ENCODE results near the gene PAOX. TPM values are rescaled to one million over a fixed set of nuclear protein-coding genes. Genes with fewer than 3 reads are reported as not detected.
"Not testable (repeated sequence)": the region's sequence is repeated elsewhere in the genome, so short reads cannot be mapped to it uniquely, and the experiment has no call there.

Gene PAOX
- total RNA-seq, 1 donor from 2014 or later: 6.3 TPM

- DNase-seq (ENCODE audit: low spot score): no peak
- Mint-ChIP-seq H3K27ac (ENCODE audit: unreplicated experiment) (peak overlapping the region; percentile 19), H3K27me3 (ENCODE audit: low read depth) (no peaks in the 10 kb centered on the region), H3K9me3 (ENCODE audit: low read depth) (peaks cover 34% of the 10 kb centered on the region), H3K4me3 (ENCODE audit: unreplicated experiment) (no peak overlapping the region), H3K36me3 (ENCODE audit: low read depth) (peaks cover 57% of the 10 kb centered on the region), H3K4me1 (ENCODE audit: low read depth) (peaks cover 8% of the 10 kb centered on the region)
- TF ChIP-seq CTCF (IDR thresholded peaks at IDR 0.05): no peak
These were observed 32.7 kb downstream of the PAOX start for GRCh38 chr10:133411523-133412380.

- no peak for TF ChIP-seq CTCF (IDR thresholded peaks at IDR 0.05)
- DNase-seq (ENCODE audit: low spot score): no peak
- Mint-ChIP-seq H3K27me3 (ENCODE audit: low read depth) (no peaks in the 10 kb centered on the region), H3K36me3 (ENCODE audit: low read depth) (peaks cover 51% of the 10 kb centered on the region), H3K9me3 (ENCODE audit: low read depth) (peaks cover 34% of the 10 kb centered on the region), H3K4me1 (ENCODE audit: low read depth) (peaks cover 8% of the 10 kb centered on the region), H3K4me3 (ENCODE audit: unreplicated experiment) (no peak overlapping the region), H3K27ac (ENCODE audit: unreplicated experiment) (no peak overlapping the region)
These were observed 33.3 kb downstream of the PAOX start for GRCh38 chr10:133412381-133412711.

- not testable (repeated sequence) for H3K27ac Mint-ChIP-seq (ENCODE audit: unreplicated experiment); DNase-seq (ENCODE audit: low spot score); H3K4me1 Mint-ChIP-seq (ENCODE audit: low read depth); H3K27me3 Mint-ChIP-seq (ENCODE audit: low read depth); H3K4me3 Mint-ChIP-seq (ENCODE audit: unreplicated experiment)
- Mint-ChIP-seq H3K9me3 (ENCODE audit: low read depth) (peaks cover 21% of the 10 kb centered on the region), H3K36me3 (ENCODE audit: low read depth) (peaks cover 40% of the 10 kb centered on the region)
These were observed 35.3 kb downstream of the PAOX start for GRCh38 chr10:133414401-133414800.

GRCh38 chr10:133415752-133416151, 36.7 kb downstream of the PAOX start:
- H3K27ac Mint-ChIP-seq (ENCODE audit: unreplicated experiment): no peak overlapping the region
- peaks cover 35% of the 10 kb centered on the region for H3K36me3 Mint-ChIP-seq (ENCODE audit: low read depth)
- H3K4me1 Mint-ChIP-seq (ENCODE audit: low read depth): peaks cover 8% of the 10 kb centered on the region
- H3K9me3 Mint-ChIP-seq (ENCODE audit: low read depth): peaks cover 20% of the 10 kb centered on the region
- H3K4me3 Mint-ChIP-seq (ENCODE audit: unreplicated experiment): no peak overlapping the region
- no peak for DNase-seq (ENCODE audit: low spot score)
- H3K27me3 Mint-ChIP-seq (ENCODE audit: low read depth): no peaks in the 10 kb centered on the region
- no peak for TF ChIP-seq CTCF (IDR thresholded peaks at IDR 0.05)

GRCh38 chr10:133418289-133418993, 39.4 kb downstream of the PAOX start:
- no peak for TF ChIP-seq CTCF (IDR thresholded peaks at IDR 0.05)
- no peak for DNase-seq (ENCODE audit: low spot score)
- H3K27ac Mint-ChIP-seq (ENCODE audit: unreplicated experiment): no peak overlapping the region
- no peaks in the 10 kb centered on the region for H3K9me3 Mint-ChIP-seq (ENCODE audit: low read depth)
- H3K36me3 Mint-ChIP-seq (ENCODE audit: low read depth): peaks cover 14% of the 10 kb centered on the region
- H3K4me3 Mint-ChIP-seq (ENCODE audit: unreplicated experiment): no peak overlapping the region
- H3K4me1 Mint-ChIP-seq (ENCODE audit: low read depth): no peaks in the 10 kb centered on the region
- H3K27me3 Mint-ChIP-seq (ENCODE audit: low read depth): no peaks in the 10 kb centered on the region

All from chondrocyte (in vitro differentiated cells).